ENCODE results near the gene DCP2.

Gene DCP2

GRCh38 chr5:113022661-113023060, 46.1 kb downstream of the DCP2 start:
- no peak for DNase-seq (ENCODE audit: low spot score)

- no peak for DNase-seq (ENCODE audit: low spot score)
Observed at GRCh38 chr5:113024076-113024697, 47.6 kb downstream of the DCP2 start.

GRCh38 chr5:113025596-113025995, 49.0 kb downstream of the DCP2 start:
- DNase-seq (ENCODE audit: low spot score) = no peak

- DNase-seq (ENCODE audit: low spot score) = no peak
Observed at GRCh38 chr5:113026211-113026610, 49.6 kb downstream of the DCP2 start.

- no peak for DNase-seq (ENCODE audit: low spot score)
Observed at GRCh38 chr5:113027015-113027414, 50.4 kb downstream of the DCP2 start.

GRCh38 chr5:113027431-113027830, 50.8 kb downstream of the DCP2 start:
- no peak for DNase-seq (ENCODE audit: low spot score)

- DNase-seq (ENCODE audit: low spot score) = peak; percentile 38
Observed at GRCh38 chr5:113029614-113030013, 53.0 kb downstream of the DCP2 start.

- DNase-seq (ENCODE audit: low spot score) = no peak
Observed at GRCh38 chr5:113031104-113031503, 54.5 kb downstream of the DCP2 start.

GRCh38 chr5:113031557-113031956, 55.0 kb downstream of the DCP2 start:
- DNase-seq (ENCODE audit: low spot score) = no peak

GRCh38 chr5:113034182-113034773, 57.7 kb downstream of the DCP2 start:
- peak; percentile 92 for DNase-seq (ENCODE audit: low spot score)

- no peak for DNase-seq (ENCODE audit: low spot score)
Observed at GRCh38 chr5:113035096-113035495, 58.5 kb downstream of the DCP2 start.

GRCh38 chr5:113036321-113036720, 59.7 kb downstream of the DCP2 start:
- DNase-seq (ENCODE audit: low spot score) = no peak

GRCh38 chr5:113036826-113037225, 60.2 kb downstream of the DCP2 start:
- DNase-seq (ENCODE audit: low spot score) = no peak

- DNase-seq (ENCODE audit: low spot score) = no peak
Observed at GRCh38 chr5:113038136-113038535, 61.5 kb downstream of the DCP2 start.

- peak; percentile 47 for DNase-seq (ENCODE audit: low spot score)
Observed at GRCh38 chr5:113038714-113039113, 62.1 kb downstream of the DCP2 start.

- no peak for DNase-seq (ENCODE audit: low spot score)
Observed at GRCh38 chr5:113039229-113039933, 62.8 kb downstream of the DCP2 start.

- no peak for DNase-seq (ENCODE audit: low spot score)
Observed at GRCh38 chr5:113039934-113040285, 63.3 kb downstream of the DCP2 start.

GRCh38 chr5:113040672-113041260, 64.2 kb downstream of the DCP2 start:
- no peak for DNase-seq (ENCODE audit: low spot score)

- DNase-seq (ENCODE audit: low spot score) = no peak
Observed at GRCh38 chr5:113042491-113043243, 66.1 kb downstream of the DCP2 start.

- peak; percentile 24 for DNase-seq (ENCODE audit: low spot score)
Observed at GRCh38 chr5:113043491-113043931, 66.9 kb downstream of the DCP2 start.

- DNase-seq (ENCODE audit: low spot score) = no peak
Observed at GRCh38 chr5:113044776-113045465, 68.3 kb downstream of the DCP2 start.

GRCh38 chr5:113047234-113047633, 70.6 kb downstream of the DCP2 start:
- DNase-seq (ENCODE audit: low spot score) = no peak

All from AG08395 (cell line).